Stimulated activated CD4-positive, alpha-beta T cell treated with anti-CD3 and anti-CD28 coated beads, Interleukin-2, amount 100 ng/mL, for 24 hours (primary cell): ENCODE measurements around the gene PCNT.

Experiments
- DNase-seq, 2 donors: peaks; one replicate each; pipeline ENCODE4 v3.0.0-alpha.2; 2020

Gene PCNT

DNA sequence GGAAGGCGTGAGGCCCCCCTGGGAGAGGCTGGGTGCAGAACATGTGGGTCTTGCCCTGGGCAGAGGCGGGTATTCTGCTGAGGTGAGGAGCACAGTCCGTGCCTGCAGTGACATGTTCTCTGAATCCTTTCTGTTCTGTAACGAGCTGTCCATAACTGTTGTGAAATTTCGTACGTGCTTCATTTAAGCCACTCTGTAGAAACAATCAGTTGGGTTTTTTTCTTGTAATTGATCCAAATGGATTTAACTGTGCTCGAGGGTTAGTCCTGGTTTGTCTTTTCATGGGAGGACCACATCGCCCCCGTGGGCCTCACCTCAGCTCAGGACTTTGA lies 89.4 kb downstream of the PCNT start:
- no peak for DNase-seq

DNA sequence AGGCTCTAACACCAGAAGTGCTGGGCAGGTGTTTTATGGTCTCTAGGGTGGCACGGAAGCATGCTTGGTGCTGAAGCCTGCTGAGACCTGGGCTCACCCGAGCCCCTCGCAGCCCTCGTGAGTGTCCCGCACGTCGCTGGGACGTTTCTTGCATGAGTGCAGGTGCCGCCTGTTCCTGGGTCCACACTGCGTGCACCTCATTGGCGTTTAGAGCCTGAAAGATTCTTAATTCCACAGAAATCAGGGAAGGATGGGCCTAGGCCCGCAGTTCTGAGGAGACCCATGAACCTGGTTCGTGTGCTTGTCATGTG lies 91.0 kb downstream of the PCNT start:
- no peak for DNase-seq

DNA sequence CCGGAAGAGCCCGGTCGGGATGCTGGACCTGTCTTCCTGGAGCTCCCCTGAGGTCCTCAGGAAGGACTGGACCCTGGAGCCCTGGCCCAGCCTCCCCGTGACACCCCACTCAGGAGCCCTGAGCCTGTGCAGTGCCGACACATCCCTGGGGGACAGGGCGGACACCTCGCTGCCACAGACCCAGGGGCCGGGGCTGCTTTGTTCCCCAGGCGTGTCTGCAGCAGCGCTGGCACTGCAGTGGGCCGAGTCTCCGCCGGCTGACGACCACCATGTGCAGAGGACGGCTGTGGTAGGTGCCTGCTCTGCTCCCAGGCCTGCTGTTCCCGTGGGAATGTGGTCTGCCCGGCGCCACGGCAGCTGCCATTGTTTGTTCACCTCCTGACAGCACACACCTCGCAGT lies 92.6 kb downstream of the PCNT start:
- no peak for DNase-seq

DNA sequence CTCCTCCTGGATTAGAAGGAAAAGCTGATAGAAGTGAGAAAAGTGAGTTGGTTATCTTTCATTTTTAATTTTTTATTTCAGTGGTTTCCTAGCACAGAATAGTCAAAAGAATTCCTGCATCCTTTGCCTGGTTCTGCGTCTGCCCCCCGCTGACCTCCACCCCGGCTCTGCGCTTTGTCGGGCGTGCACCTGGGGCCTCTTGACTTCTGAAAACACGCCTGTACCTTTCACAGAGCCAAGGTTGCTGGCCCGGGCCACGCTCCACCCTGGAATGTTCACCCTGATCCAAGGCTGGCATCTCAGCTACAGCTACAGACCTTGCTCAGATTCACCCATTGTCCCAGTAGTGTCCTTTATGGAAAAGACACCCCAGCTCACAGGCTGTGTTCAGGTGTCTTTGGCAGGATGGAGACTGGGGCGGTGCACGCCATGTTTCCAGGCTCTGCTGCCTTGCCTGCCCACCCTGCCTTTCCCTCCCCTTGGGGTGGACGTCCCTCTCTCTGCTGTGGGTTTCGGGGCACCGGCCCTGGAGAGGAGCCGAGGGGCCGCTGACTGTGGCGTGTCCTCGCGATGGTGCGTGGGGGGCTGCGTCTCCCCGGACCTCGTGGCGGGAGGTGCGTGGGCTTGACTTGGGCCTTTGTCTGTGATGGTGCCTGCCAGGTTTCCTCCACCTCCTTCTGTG lies 94.5 kb downstream of the PCNT start:
- no peak for DNase-seq

DNA sequence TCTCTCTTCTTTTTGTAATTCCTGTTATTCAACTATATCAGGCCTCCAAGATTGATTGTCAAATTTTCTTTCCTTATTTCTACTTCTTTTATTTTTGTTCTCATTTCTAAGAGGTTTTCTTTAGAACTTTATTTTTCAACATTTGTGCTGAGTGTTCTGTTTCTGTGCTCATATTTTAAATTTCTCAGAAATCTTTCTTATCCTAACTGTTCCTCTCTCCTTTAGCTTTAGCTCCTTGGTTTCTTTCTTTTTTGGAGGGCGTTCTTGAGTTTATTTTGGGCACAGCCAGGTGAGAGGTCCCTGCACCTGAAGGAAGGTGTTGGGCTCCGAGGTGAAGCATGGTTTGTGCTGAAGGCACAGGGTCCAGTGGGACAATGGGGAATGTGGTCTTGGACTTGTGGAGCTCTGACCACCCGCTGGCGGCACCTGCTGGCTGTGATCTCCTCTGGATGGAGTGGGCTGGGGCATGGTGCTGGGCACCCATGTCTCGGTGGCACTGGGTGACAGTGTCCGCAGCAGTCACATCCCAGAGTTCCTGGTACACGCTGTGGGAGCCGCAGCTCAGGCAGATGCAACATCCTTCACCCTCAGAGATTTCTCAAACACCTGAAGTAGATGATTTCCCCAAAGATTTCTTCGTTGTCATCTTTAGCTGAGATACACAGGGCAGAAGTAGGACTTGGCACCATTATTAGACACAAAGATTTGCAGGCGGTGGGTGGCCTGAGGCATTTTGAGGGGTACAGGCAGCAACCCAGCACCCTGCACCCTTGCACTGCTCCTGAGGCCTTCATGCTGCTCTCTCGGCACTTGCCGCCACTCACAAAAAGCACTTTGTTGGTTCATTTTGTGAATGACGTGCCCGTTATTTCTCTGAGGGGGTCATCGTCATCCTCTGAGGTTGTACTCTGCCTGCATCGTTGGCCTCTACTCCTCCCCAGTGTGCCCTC lies 96.6 kb downstream of the PCNT start:
- DNase-seq, result no peak

DNA sequence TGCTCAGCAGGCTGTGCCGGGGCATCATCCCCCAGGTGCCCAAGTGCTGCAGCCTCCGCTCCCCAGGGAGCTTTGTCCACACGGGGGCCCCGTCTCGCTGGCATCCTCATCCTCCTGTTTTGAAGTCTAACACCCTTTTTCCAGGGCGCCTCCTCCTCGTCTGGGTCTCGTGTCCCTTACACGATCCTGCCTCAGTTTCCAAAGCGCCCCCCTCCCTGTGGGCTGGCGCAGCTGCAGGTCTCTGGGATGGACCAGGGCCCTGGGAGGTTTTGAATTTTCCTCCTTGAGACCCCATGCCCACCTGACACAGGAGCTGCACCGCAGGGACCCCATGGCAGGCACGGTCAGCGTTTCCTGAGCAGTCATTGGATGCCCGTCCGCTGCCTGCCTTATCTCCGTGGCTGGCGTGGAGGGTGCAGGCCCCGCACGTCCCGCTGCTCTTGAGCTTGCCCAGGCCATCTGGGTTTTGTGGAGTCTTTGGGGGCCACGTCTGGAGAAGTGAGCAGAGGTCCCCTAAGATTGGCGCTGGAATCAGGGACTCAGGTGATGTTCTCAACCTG lies 97.3 kb downstream of the PCNT start:
- no peak for DNase-seq

DNA sequence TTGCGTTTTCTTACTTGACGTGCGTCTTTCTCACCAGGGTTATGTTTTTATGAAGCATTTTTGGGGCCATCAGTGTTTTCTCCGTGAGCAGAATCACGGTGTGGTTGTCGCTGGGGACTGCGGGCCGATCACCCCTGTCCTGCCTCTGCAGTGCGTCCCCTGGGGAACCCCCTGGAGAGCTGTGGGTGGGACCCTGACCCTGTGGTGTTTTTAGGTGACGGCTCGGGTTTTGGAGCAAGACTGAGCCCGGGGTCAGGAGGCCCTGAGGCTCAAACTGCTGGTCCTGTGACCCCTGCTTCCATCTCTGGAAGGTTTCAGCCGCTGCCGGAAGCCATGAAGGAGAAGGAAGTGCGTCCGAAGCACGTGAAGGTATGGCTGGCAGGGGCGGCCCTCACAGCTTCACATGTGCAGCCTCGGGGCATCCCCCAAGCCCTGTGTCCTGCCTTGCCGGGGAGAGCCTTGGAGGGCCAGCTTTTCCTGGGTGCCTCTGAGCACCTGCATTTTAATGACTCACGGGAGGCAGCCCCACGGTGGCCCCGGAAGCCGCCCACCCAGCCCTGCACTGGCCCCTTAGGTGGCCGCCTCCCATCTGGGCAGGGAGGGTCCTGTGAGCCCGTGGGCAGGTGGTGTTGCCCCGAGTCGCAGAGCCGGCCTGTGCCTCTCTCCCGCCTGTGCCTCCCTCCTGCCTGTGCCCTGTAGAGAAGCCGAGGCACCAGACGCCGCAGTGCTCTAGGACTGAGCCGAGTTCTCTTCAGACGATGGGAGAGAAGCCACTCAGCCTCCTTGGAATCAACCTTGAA lies 98.0 kb downstream of the PCNT start:
- no peak for DNase-seq

DNA sequence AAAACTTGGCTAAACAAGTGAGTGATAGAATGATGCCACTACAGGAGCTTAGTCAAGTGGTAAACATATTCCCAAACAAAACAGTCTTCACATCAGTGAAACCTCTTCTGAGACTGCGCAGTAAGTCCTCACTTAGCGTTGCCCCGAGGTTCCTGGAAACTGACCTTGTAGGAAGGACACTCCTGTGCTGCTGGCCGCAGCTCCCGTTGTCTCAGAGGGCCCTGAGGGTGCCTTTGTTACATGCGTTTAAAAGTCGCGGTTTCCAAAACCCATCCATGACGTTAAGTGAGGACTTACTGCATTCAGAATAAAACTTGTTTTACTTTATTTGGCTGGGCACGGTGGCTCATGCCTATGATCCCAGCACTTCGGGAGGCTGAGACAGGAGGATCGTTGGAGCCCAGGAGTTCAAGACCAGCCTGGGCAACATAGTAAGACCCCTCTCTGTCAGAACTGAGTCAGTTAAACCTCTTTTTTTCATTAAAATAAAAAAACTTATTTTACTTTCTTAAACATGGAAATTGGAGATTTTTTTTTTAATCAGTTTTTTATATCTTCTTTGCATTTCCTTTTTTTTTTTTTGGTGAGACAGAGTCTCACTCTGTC lies 98.8 kb downstream of the PCNT start:
- DNase-seq, result no peak

DNA sequence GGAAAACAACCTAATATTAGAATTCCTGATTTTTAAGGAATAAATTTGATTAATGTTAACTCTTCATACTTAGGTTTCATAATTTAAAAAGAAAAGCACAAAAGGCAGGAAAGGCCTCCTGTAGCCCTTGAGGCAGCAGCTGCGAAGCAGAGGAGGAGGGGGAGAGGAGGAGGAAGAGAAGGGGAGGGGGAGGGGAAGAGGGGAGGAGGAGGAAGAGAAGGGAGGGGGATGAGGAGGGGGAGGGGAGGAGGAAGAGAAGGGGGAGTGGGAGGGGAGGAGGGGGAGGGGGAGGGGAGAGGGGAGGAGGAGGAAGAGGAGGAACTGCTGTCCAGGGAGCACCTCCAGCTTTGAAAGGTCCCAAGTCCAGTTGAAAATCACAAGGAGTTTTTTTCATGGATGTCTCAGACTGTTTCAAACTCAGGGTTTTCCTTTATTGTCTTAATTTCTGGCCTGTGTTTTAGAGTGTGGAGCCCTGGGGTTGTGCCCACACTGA lies 99.6 kb downstream of the PCNT start:
- DNase-seq, result no peak

DNA sequence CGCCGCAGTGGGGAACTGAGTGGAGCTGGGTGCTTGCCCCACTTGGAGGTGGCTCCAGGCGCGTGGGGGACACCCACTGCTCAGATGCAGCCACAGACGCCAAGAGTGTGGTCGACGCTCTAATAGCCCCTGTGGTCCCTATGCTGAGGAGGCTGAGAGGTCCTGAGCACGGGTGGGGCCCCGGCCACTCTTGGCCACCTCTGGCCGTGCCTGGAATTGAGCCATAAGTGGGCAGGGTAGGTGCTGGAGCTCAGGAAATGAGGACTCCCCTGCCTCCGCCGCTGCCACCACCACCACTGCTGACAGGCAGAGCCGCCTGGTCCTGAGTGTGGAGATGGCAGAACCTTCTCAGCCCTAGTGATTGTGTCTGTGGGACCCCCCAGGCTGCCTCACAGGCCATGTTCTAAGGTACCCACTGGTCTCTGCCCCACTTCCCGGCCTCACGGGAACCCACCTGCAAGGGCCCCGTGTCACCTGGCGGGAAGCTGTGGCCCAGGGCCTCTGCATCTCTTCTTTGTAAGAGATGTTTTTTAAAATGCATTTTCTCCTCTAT lies 100.2 kb downstream of the PCNT start:
- DNase-seq, result no peak

DNA sequence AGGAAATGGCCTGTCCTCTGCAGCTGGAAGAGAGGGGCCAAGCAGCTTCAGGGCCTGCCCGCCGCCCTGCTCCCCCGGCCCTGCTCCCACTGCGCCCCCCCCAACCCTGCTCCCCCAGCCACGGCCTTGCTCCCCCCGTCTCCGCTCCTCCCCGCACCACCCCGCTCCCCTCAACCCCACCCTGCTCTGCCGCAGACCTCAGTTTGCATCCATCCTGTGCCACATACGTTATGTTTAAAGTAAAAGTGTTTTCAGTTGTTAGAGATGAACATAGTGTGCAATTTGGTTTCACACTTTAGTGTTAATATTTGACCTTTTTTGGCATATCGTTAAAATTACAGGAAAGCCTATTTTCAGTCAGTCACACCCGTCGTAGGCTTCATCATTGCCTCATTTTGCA lies 100.7 kb downstream of the PCNT start:
- no peak for DNase-seq

DNA sequence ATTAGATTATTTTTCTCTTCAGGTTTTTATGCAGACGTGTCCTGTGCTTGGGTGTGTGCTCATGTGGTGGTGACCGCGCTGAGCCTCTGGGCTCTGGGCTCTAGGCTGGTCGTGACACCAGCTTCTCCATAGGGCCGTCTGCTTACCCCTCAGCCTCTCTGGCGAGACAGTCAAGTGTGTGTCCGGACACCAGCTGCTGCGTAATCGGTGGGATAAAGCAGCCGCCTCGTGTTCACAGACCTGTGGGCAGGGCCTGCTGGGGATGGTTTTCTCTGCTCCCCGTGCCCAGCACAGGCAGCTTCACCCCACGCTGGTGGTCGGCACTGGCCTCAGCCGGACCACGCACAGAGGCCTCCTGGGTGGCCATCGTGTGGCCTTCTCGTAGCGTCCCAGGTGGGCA lies 101.1 kb downstream of the PCNT start:
- DNase-seq, result no peak

DNA sequence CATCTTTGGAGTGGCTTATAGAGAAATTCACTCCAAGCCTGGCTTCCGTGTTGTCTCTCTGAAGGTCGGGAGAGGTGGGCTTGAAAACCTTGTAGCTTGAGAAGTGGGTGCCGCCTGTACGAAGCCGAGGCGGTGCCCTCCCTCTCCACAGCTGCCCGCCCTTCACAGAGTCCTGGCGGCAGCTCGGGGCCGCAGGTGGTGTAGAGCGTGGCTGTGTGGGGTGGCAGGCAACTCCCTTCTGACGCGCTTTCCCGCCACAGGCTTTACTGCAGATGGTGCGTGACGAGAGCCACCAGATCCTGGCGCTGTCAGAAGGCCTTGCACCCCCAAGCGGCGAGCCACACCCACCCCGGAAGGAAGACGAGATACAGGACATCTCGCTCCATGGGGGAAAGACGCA lies 101.6 kb downstream of the PCNT start:
- peak; percentile 20 to 25 for DNase-seq

DNA sequence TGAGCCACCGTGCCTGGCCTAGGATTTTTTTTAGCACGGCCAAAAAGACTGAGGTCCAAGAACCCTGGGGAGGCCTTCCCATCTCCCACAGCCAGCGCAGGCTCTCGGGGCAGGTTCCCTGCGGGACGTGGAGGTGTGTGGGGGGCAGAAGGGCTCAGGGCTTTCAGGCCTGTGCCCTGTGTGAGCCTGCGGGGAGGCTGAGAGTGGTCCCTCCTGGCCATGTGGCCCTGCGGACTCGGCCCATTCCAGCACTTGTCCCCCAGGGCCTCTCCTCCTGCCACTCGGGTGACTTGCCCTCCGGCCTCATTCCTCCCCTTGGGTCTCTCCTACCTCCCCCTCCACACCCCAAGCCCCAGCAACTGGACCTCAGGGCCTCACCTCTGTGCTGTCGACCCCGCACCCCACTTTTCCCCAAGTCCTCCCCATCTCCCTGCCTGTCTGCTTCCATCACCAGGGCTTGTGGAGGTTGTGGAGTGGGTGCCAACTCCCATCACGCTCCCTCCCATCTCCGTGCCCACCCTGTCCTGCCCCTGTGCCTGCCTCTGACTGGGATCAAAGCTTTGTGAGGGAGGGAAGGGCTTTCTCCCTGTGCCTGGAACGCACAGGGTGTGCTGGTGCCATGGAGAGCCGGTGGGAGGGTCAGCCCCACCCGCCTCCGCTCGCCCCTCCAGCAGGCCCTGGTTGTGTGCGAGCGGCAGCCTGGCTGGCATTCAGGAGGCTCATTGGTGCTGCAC lies 102.5 kb downstream of the PCNT start:
- DNase-seq, result no peak

DNA sequence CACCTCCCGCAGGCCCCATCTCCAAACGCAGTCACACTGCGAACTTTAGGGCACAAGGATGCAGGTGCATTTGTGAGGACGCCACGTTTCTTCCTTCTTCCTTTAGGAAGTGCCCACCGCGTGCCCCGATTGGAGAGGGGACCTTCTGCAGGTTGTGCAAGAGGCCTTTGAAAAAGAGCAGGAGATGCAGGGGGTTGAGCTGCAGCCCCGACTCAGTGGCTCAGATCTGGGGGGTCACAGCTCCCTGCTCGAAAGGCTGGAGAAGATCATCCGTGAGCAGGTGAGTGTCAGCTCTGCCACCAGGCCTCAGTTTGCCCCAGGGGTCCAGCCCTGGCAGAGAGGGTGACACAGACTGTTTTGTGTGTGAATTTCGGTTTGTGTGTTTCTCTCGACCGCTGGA lies 103.6 kb downstream of the PCNT start:
- DNase-seq, result no peak

DNA sequence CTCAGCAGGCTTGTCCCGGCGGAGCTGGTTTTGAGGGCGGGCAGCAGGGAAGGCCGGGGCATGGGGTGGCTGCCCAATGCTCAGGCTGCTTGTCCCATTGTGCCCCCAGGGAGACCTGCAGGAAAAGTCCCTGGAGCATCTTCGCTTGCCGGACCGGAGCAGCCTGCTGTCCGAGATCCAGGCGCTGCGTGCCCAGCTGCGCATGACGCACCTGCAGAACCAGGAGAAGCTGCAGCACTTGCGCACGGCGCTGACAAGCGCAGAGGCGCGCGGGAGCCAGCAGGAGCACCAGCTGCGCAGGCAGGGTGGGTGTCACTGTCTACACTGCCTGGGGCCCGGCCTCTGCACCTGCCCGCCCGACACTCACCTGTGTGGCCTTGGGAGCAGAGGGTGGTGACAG lies 104.3 kb downstream of the PCNT start:
- no peak for DNase-seq

DNA sequence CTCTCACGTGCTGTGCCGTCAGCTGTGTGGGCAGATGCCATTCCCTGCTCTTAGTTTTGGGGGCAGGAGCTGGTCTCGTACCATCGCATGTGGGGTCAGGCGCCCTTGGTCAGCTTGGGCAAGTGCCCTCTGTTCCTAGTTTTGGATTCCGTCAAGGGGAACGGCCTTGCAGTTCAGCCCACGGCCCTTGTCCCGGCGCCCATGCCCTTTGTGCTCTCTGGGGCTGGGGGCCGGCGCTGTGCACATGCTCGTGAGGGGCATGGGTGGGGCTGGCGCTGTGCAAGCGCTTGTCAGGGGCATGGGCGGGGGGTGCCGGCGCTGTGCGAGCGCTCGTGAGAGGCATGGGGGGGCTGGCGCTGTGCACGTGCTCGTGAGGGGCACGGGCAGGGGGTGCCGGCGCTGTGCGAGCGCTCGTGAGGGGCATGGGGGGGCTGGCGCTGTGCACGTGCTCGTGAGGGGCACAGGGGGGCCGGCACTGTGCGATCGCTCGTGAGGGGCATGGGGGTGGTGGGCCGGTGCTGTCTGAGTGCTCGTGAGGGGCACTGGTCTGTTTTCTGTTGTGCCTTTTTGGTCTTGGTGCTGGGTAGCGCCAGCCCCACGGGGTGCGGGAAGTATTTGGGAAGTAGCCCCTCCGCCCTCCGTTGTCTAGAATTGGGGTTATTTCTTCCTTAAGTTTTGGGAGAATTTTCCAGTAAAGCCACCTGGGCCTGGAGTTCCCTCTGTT lies 105.2 kb downstream of the PCNT start:
- no peak for DNase-seq

DNA sequence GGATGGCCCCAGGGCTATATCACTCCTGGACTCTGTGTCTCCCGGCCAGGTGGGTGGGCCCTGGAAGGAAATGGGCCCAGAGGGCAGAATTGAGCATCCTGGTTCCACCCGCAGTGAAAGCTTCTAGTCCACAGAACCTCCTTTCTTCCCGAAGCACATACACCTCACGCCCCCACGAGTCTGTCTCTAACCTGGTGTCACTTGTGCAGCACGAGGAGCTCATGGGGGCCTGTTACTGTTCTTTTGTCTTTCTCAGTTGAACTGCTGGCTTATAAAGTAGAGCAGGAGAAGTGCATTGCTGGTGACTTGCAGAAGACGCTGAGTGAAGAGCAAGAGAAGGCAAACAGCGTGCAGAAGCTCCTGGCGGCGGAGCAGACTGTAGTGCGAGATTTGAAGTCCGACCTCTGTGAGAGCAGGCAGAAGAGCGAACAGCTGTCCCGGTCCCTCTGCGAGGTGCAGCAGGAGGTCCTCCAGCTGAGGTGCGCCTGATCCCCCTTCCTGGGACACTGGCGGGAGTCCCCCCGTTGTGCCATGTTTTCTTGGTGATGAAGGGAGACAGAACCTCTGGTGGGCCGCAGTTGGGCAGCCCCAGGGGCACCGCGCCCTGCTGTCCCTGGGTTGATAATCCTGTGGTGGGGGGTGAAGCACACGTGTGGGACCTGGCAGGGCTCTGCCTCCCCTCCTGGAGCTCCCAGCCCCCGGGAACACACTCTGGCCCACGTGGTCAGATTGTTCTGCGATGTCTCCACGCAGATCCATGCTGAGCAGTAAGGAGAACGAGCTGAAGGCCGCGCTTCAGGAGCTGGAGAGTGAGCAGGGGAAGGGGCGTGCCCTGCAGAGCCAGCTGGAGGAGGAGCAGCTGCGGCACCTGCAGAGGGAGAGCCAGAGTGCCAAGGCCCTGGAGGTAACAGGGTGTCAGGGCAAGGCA lies 106.1 kb downstream of the PCNT start:
- no peak for DNase-seq

DNA sequence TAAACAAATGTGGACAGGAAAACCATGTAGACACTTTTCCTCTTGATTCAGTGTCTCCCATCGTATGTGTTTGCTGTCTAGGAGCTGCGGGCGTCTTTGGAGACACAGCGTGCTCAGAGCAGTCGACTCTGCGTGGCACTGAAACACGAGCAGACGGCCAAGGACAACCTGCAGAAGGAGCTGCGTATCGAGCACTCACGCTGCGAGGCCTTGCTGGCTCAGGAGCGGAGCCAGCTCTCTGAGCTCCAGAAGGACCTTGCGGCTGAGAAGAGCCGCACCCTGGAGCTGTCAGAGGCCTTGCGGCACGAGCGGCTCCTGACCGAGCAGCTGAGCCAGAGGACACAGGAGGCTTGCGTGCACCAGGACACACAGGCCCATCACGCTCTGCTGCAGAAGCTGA lies 107.5 kb downstream of the PCNT start:
- no peak for DNase-seq

DNA sequence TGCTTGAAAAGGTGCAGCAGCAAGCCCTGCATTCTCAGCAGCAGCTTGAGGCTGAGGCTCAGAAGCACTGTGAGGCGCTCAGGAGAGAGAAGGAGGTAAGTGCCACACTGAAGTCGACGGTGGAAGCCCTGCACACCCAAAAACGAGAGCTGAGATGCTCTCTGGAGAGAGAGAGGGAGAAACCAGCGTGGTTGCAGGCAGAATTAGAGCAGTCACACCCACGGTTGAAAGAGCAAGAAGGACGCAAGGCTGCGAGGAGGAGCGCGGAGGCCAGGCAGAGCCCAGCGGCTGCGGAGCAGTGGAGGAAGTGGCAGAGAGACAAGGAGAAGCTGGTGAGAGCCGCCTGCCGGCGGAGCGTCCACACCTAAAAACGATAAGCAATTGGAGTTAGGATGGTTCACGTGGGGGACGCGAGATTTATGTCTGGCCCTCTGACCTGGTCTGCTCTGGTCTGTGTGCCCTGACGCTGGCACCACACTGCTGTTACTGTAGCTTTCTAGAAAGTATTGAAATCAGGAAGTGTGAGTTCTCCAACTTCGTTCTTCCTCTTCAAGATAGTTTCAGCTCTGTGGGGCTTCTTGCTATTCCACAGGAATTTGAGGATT lies 108.0 kb downstream of the PCNT start:
- DNase-seq, result no peak
